Fibroblast of pulmonary artery (primary cell): ENCODE measurements around the gene WFDC2.

ENCODE experiments used
- DNase-seq: peaks from one replicate; pipeline ENCODE4 v3.0.0-alpha.2; 2010; ENCODE audit warnings: low read depth
- H3K4me3 ChIP-seq: replicated peaks from 2 replicates; pipeline ENCODE4 v1.5.1; 2011; ENCODE audit warnings: low read depth, mild to moderate bottlenecking, control low read depth, low read length, moderate library complexity
- TF ChIP-seq, protein P1 (sequence below): IDR thresholded peaks from 2 replicates; pipeline ENCODE4 v1.5.1; 2011; ENCODE audit warnings: mild to moderate bottlenecking, control low read depth, low read length, inconsistent platforms; ENCODE audit errors: missing control alignments

Gene WFDC2

DNA sequence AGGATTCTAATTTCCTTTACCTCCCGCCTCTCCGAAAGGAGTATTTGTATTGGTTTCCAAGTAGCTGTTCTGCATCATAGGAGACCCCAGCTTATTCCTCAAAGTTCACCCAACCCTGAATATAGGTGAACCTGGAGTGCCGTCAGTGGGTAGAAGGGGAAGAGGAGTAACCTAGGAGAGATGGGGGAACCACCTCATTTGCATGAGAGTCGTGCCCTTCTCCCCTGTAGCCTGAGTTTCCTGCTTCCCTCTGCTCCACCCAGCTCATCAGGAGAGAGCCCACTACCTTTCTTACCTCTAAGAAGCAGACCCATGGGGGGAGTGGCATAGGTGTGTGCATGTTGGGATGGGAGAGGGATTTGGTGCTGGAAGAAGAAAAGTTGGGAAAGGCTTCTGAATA is 17.3 kb upstream of the WFDC2 start:
- no peak overlapping the region for H3K4me3 ChIP-seq
- no peak for DNase-seq
- TF ChIP-seq, protein P1, sequence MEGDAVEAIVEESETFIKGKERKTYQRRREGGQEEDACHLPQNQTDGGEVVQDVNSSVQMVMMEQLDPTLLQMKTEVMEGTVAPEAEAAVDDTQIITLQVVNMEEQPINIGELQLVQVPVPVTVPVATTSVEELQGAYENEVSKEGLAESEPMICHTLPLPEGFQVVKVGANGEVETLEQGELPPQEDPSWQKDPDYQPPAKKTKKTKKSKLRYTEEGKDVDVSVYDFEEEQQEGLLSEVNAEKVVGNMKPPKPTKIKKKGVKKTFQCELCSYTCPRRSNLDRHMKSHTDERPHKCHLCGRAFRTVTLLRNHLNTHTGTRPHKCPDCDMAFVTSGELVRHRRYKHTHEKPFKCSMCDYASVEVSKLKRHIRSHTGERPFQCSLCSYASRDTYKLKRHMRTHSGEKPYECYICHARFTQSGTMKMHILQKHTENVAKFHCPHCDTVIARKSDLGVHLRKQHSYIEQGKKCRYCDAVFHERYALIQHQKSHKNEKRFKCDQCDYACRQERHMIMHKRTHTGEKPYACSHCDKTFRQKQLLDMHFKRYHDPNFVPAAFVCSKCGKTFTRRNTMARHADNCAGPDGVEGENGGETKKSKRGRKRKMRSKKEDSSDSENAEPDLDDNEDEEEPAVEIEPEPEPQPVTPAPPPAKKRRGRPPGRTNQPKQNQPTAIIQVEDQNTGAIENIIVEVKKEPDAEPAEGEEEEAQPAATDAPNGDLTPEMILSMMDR, result no peak

DNA sequence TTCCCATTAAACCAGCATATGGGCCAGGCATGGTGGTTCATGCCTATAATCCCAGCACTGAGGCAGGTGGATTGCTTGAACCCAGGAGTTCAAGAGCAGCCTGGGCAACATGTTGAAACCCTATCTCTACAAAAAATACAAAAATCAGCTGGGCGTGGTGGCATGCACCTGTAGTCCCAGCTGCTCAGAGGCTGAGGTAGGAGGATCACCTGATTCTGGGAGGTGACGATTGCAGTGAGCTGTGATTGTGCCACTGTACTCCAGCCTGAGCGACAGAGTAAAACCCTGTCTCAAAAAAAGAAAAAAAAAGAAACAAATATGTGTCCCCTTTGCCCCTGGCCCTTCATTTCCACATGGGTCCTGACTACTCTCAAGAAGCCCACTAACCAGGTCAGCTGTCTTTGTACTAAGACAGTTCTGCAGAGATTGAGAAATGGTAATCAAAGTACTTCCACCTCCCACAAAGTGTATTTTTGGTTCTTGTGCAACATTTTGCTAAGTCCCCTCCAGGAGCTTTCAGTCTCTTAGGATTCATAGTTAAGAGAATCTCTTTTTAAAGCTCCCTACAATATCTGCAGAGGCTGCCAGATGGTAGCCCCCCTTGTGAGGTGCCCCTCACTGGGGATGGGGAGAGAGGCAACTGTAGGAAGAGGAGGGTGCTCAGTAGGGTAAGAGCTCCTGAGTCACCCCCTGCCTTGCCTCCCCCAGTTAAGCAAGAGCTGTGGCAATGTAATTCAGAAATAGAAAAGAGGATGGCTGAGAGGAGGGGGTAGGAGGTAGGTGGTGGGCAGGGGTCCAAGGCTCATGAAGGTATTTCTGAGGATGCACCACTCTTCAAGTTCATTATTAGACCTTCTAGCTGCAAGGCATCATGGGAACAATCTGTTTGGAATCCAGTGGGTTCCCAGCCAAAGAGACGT is 16.5 kb upstream of the WFDC2 start:
- no peak overlapping the region for H3K4me3 ChIP-seq
- DNase-seq, result no peak

DNA sequence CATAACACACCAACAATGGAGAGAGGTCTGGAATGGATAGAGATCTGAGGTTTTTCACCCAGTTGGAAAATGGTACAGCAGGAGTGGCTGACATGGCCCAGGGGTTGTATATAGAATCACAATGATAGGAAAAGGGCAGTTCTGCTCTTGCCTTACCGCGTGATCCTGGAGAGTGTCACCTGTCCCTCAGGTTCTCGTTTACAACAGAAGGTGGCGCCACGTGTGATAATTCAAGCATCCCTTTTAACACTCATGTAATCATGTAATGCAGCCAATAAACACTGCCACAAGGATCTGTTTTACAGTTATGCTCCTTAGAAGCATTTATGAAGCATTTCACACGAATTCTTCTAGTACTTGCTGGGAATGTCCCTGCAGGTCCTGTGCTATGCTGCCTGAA is 12.9 kb upstream of the WFDC2 start:
- TF ChIP-seq, protein P1, result peak; percentile 23
- DNase-seq, result peak; percentile 10

More for the DNA sequence above, 16.5 kb upstream of the WFDC2 start:
- TF ChIP-seq, protein P1, result no peak

DNA sequence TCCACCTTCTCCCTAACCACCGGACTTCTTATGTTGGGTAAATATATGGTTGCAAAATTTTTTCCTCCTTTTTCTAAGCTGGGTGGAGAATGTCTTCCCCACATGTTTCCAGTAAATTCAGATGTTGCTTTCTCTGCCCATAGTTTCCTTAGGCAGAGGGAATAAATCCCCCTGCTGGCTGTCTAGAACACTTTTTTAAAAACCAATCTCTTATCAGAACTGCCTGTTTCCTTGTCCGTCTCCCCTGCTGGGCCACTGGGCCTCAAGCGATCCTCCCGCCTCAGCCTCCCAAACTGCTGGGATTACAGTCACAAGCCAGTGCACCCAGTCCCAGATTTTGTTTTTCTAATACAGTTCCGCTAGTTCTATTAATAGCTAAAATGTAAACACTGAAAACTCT is 9.9 kb upstream of the WFDC2 start:
- no peak overlapping the region for H3K4me3 ChIP-seq

More for the DNA sequence above, 12.9 kb upstream of the WFDC2 start:
- H3K4me3 ChIP-seq, result no peak overlapping the region

DNA sequence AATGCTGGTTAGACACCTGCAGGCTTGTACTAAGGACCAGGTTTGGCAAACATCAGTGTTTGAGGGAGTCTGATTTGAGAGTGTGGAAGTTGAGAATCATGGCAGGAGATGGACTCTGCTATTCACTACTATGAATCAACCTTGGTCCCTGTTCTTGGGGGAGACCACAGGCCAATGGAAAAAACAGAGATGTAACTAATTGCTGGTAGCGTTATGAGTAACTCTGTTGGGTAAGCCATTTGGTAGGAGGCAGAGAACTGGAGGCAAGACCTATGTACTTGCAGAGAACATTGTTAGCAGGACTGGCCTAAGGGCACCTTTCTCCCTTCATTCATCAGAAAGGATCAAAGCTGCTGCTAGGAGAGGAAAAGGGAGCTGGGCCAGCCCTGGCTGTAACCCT is 8.3 kb upstream of the WFDC2 start:
- no peak overlapping the region for H3K4me3 ChIP-seq
- DNase-seq, result no peak
- TF ChIP-seq, protein P1, result no peak

More for the DNA sequence above, 9.9 kb upstream of the WFDC2 start:
- DNase-seq, result peak; percentile 7
- TF ChIP-seq, protein P1, result peak; percentile 21

DNA sequence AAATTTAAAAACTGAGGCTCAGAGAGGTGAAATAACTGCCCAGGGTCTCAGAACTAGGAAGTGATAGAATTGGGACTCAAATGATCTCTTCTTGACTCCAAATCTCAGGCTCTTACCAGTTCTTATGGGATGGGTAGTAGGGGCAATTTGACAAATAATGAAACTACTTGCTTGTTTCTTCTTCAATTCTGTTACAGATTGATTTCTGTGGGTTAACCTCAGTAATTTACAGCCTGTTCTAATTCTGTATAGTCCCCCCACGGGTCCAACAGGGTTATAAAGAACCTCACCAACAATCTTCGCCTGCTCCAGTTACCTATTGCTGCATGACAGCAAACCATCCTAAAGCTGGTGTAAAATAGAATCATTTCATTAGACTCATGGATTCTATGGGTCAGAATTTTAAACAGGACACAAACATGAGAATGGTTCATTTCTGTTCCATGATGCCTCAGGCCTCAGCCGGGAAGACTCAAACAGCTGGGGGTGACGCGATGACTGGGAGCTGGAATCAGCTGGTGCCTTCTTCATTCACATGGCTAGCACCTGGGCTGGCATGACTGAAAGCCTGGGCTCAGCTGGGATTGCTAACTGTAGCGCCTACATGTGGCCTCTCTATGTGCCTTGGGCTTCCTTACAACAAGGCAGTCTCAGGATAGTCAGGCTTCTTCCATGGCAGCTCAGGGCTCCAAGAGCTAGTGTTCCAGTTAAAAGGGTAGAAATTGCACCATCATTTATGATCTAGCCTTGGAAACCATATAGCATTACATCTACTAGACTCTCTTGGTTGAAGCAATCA is 6.6 kb upstream of the WFDC2 start:
- TF ChIP-seq, protein P1, result no peak
- no peak overlapping the region for H3K4me3 ChIP-seq

More for the DNA sequence above, 6.6 kb upstream of the WFDC2 start:
- DNase-seq, result no peak
